Activated CD4-positive, alpha-beta T cell treated with anti-CD3 and anti-CD28 coated beads, Interleukin-2, amount 10 ng/mL, durations not matched to agents 7 days and 5 days (primary cell): ENCODE measurements around the gene GCSAM. TPM values are rescaled to one million over a fixed set of nuclear protein-coding genes. Genes with fewer than 3 reads are reported as not detected.

Source experiments
- CTCF ChIA-PET: fragments of 350-600 bp; sonication (Branson Sonifier 250); formaldehyde crosslinking; loops from one replicate; lab custom pipeline; 2021; ENCODE audit warnings: antibody characterized with exemption; lab: Charles Lee
- POLR2A ChIA-PET: fragments of 350-600 bp; sonication (Branson Sonifier 250); formaldehyde crosslinking; loops from one replicate; lab custom pipeline; 2021; ENCODE audit warnings: antibody characterized with exemption; lab: Charles Lee
- DNase-seq: peaks from one replicate; pipeline ENCODE4 v3.0.0-alpha.2; 2020
- H3K27ac Mint-ChIP-seq: one replicate; pipeline ENCODE4 v1.8.0; 2021; ENCODE audit warnings: mild to moderate bottlenecking, moderate library complexity, mixed read lengths
- H3K27me3 Mint-ChIP-seq: one replicate; pipeline ENCODE4 v1.8.0; 2021; ENCODE audit warnings: mixed read lengths
- H3K36me3 Mint-ChIP-seq: one replicate; pipeline ENCODE4 v1.8.0; 2021; ENCODE audit warnings: low read depth, mixed read lengths
- H3K4me1 Mint-ChIP-seq: one replicate; pipeline ENCODE4 v1.8.0; 2021; ENCODE audit warnings: mixed read lengths
- H3K4me3 Mint-ChIP-seq: one replicate; pipeline ENCODE4 v1.8.0; 2021; ENCODE audit warnings: mild to moderate bottlenecking, moderate library complexity, mixed read lengths
- H3K9me3 Mint-ChIP-seq: one replicate; pipeline ENCODE4 v1.8.0; 2021; ENCODE audit warnings: mixed read lengths
- total RNA-seq, 2 experiments: library from RNA; stranded (reverse); gene quantifications; one replicate each; pipeline ENCODE4 v1.2.3, GENCODE V29; 2021

GCSAM gene
- total RNA-seq, 2 experiments from 2014 or later, result 9.3 to 9.9 TPM

GRCh38 chr3:112090887-112091586 lies 42.0 kb downstream of the GCSAM start:
- DNase-seq, result no peak
- Mint-ChIP-seq H3K4me3 (no peak overlapping the region), H3K4me1 (peaks cover 67% of the 10 kb centered on the region), H3K9me3 (no peaks in the 10 kb centered on the region), H3K27ac (peak overlapping the region; percentile 51), H3K27me3 (no peaks in the 10 kb centered on the region), H3K36me3 (peaks cover 34% of the 10 kb centered on the region)
- ChIA-PET CTCF (interaction anchor here (1.5 kb wide), 1 partner anchor 16 kb away, joined by 4 read pairs; no protein-coding TSS in a partner anchor), POLR2A (no interaction called here)

- no peaks in the 10 kb centered on the region for H3K27me3 Mint-ChIP-seq
- H3K27ac Mint-ChIP-seq, result peak overlapping the region; percentile 51
- no peak for DNase-seq
- peaks cover 70% of the 10 kb centered on the region for H3K4me1 Mint-ChIP-seq
- peaks cover 25% of the 10 kb centered on the region for H3K36me3 Mint-ChIP-seq
- CTCF ChIA-PET, result interaction anchor here (1.0 to 1.5 kb wide), 3 partner anchors 10 to 20 kb away, joined by 3 to 4 read pairs (median 3); no protein-coding TSS in a partner anchor
- no peaks in the 10 kb centered on the region for H3K9me3 Mint-ChIP-seq
- no peak overlapping the region for H3K4me3 Mint-ChIP-seq
- POLR2A ChIA-PET, result interaction anchor here (0.6 kb wide), 2 partner anchors 10 to 87 kb away, joined by 3 read pairs; no protein-coding TSS in a partner anchor
Observed at GRCh38 chr3:112089956-112090886, 42.8 kb downstream of the GCSAM start.

- no peak overlapping the region for H3K4me3 Mint-ChIP-seq
- H3K27me3 Mint-ChIP-seq, result peaks cover 2% of the 10 kb centered on the region
- no peaks in the 10 kb centered on the region for H3K9me3 Mint-ChIP-seq
- no peak for DNase-seq
- H3K27ac Mint-ChIP-seq, result no peak overlapping the region
- ChIA-PET CTCF (interaction anchor here (1.0 to 1.1 kb wide), 2 partner anchors 8 to 18 kb away, joined by 3 read pairs; no protein-coding TSS in a partner anchor), POLR2A (no interaction called here)
- peaks cover 19% of the 10 kb centered on the region for H3K36me3 Mint-ChIP-seq
- H3K4me1 Mint-ChIP-seq, result peaks cover 83% of the 10 kb centered on the region
Observed at GRCh38 chr3:112088944-112089343, 44.1 kb downstream of the GCSAM start.

- Mint-ChIP-seq H3K27ac (no peak overlapping the region), H3K4me3 (peak overlapping the region; percentile 82), H3K4me1 (peaks cover 77% of the 10 kb centered on the region), H3K27me3 (peaks cover 4% of the 10 kb centered on the region), H3K36me3 (peaks cover 13% of the 10 kb centered on the region), H3K9me3 (no peaks in the 10 kb centered on the region)
- POLR2A ChIA-PET, result no interaction called here
- DNase-seq, result no peak
- CTCF ChIA-PET, result interaction anchor here (1.0 to 1.6 kb wide), 3 partner anchors 10 to 20 kb away, joined by 3 to 5 read pairs (median 3); no protein-coding TSS in a partner anchor
Observed at GRCh38 chr3:112087746-112088145, 45.3 kb downstream of the GCSAM start.

GRCh38 chr3:112086875-112087524 lies 46.0 kb downstream of the GCSAM start:
- H3K36me3 Mint-ChIP-seq, result peaks cover 10% of the 10 kb centered on the region
- ChIA-PET POLR2A (no interaction called here), CTCF (interaction anchor here (0.7 to 1.6 kb wide), 3 partner anchors 11 to 20 kb away, joined by 3 to 5 read pairs (median 3); no protein-coding TSS in a partner anchor)

GRCh38 chr3:112086076-112086854 lies 46.8 kb downstream of the GCSAM start, which contains the start of gene C3orf52:
TSS of gene C3orf52 (plus strand) at chr3:112086389. CDS start at chr3:112086408, 19 bp downstream.
- peaks cover 8% of the 10 kb centered on the region for H3K36me3 Mint-ChIP-seq
- DNase-seq, result peak; percentile 71
- peaks cover 4% of the 10 kb centered on the region for H3K27me3 Mint-ChIP-seq
- H3K9me3 Mint-ChIP-seq, result no peaks in the 10 kb centered on the region
- H3K27ac Mint-ChIP-seq, result peak within 1 kb of the TSS; percentile 87
- peaks cover 67% of the 10 kb centered on the region for H3K4me1 Mint-ChIP-seq
- CTCF ChIA-PET, result interaction anchor here (0.7 to 1.6 kb wide), 2 partner anchors 12 to 19 kb away, joined by 3 to 5 read pairs; no protein-coding TSS in a partner anchor
- H3K4me3 Mint-ChIP-seq, result peak within 1 kb of the TSS; percentile 82
- POLR2A ChIA-PET, result no interaction called here

More at GRCh38 chr3:112086875-112087524, 46.0 kb downstream of the GCSAM start:
- Mint-ChIP-seq H3K4me3 (peak overlapping the region; percentile 82), H3K9me3 (no peaks in the 10 kb centered on the region), H3K27me3 (peaks cover 4% of the 10 kb centered on the region), H3K4me1 (peaks cover 70% of the 10 kb centered on the region), H3K27ac (peak overlapping the region; percentile 87)
- no peak for DNase-seq

GRCh38 chr3:112085735-112086075 lies 47.3 kb downstream of the GCSAM start:
- H3K9me3 Mint-ChIP-seq, result no peaks in the 10 kb centered on the region
- H3K36me3 Mint-ChIP-seq, result peaks cover 4% of the 10 kb centered on the region
- DNase-seq, result no peak
- CTCF ChIA-PET, result interaction anchor here (0.6 to 1.1 kb wide), 2 partner anchors 13 to 377 kb away, joined by 3 read pairs; no protein-coding TSS in a partner anchor
- H3K4me3 Mint-ChIP-seq, result peak overlapping the region; percentile 82
- POLR2A ChIA-PET, result no interaction called here
- peaks cover 5% of the 10 kb centered on the region for H3K27me3 Mint-ChIP-seq
- peaks cover 62% of the 10 kb centered on the region for H3K4me1 Mint-ChIP-seq
- H3K27ac Mint-ChIP-seq, result peak overlapping the region; percentile 87

- no peak for DNase-seq
- ChIA-PET CTCF (interaction anchor here (0.6 to 1.1 kb wide), 2 partner anchors 13 to 377 kb away, joined by 3 read pairs; no protein-coding TSS in a partner anchor), POLR2A (no interaction called here)
- Mint-ChIP-seq H3K27ac (peak overlapping the region; percentile 87), H3K4me3 (peak overlapping the region; percentile 82), H3K27me3 (peaks cover 5% of the 10 kb centered on the region), H3K36me3 (peaks cover 4% of the 10 kb centered on the region), H3K9me3 (no peaks in the 10 kb centered on the region), H3K4me1 (peaks cover 56% of the 10 kb centered on the region)
Observed at GRCh38 chr3:112084980-112085705, 47.9 kb downstream of the GCSAM start.

GRCh38 chr3:112083239-112083638 lies 49.8 kb downstream of the GCSAM start:
- Mint-ChIP-seq H3K27ac (no peak overlapping the region), H3K4me3 (no peak overlapping the region)

GRCh38 chr3:112078125-112079083 lies 54.6 kb downstream of the GCSAM start:
- ChIA-PET CTCF (interaction anchor here (1.0 to 1.3 kb wide), 4 partner anchors 10 to 33 kb away, joined by 3 read pairs; no protein-coding TSS in a partner anchor), POLR2A (no interaction called here)
- Mint-ChIP-seq H3K36me3 (peaks cover 1% of the 10 kb centered on the region), H3K4me3 (no peak overlapping the region), H3K4me1 (peaks cover 39% of the 10 kb centered on the region), H3K27me3 (peaks cover 2% of the 10 kb centered on the region), H3K9me3 (no peaks in the 10 kb centered on the region), H3K27ac (no peak overlapping the region)
- DNase-seq, result no peak

More at GRCh38 chr3:112083239-112083638, 49.8 kb downstream of the GCSAM start:
- DNase-seq, result no peak
- ChIA-PET POLR2A (no interaction called here), CTCF (no interaction called here)
- H3K4me1 Mint-ChIP-seq, result peaks cover 46% of the 10 kb centered on the region
- H3K27me3 Mint-ChIP-seq, result peaks cover 5% of the 10 kb centered on the region
- no peaks in the 10 kb centered on the region for H3K36me3 Mint-ChIP-seq
- no peaks in the 10 kb centered on the region for H3K9me3 Mint-ChIP-seq
